Suppressor macrophage treated with lipopolysaccharide for 1 hour (primary cell): ENCODE measurements around the gene NLGN3.
"Not testable (repeated sequence)": the region's sequence is repeated elsewhere in the genome, so short reads cannot be mapped to it uniquely, and the experiment has no call there.

ENCODE experiments used
- DNase-seq, 3 donors: peaks; one replicate each; pipeline ENCODE4 v3.0.0-alpha.2; 2020 to 2022

NLGN3 gene

GRCh38 chrX:71170660-71171059, 26.0 kb downstream of the NLGN3 start:
- no peak for DNase-seq

GRCh38 chrX:71171110-71171801, 26.6 kb downstream of the NLGN3 start:
- DNase-seq = no peak

- DNase-seq = no peak
Measured at GRCh38 chrX:71173440-71173839, 28.8 kb downstream of the NLGN3 start.

- DNase-seq = no peak
Measured at GRCh38 chrX:71174795-71175194, 30.2 kb downstream of the NLGN3 start.

GRCh38 chrX:71175531-71175930, 30.9 kb downstream of the NLGN3 start:
- no peak for DNase-seq

- DNase-seq = no peak
Measured at GRCh38 chrX:71177327-71177726, 32.7 kb downstream of the NLGN3 start.

- DNase-seq = peak; percentile 63 to 73 (median 66)
Measured at GRCh38 chrX:71178908-71179307, 34.3 kb downstream of the NLGN3 start.

- DNase-seq = not testable (repeated sequence)
Measured at GRCh38 chrX:71180579-71181265, 36.1 kb downstream of the NLGN3 start.

- peak in 1 of 3 donors; percentile 9 for DNase-seq
Measured at GRCh38 chrX:71181558-71181909, 36.9 kb downstream of the NLGN3 start.

GRCh38 chrX:71181910-71182799, 37.5 kb downstream of the NLGN3 start:
- peak; percentile 91 to 94 (median 94) for DNase-seq

GRCh38 chrX:71182871-71183270, 38.2 kb downstream of the NLGN3 start:
- DNase-seq = no peak

- no peak for DNase-seq
Measured at GRCh38 chrX:71183341-71183740, 38.7 kb downstream of the NLGN3 start.

- DNase-seq = no peak
Measured at GRCh38 chrX:71184092-71184491, 39.5 kb downstream of the NLGN3 start.

GRCh38 chrX:71184803-71185495, 40.3 kb downstream of the NLGN3 start:
- DNase-seq = no peak

- no peak for DNase-seq
Measured at GRCh38 chrX:71191248-71191647, 46.6 kb downstream of the NLGN3 start.

GRCh38 chrX:71195964-71196649, 51.5 kb downstream of the NLGN3 start:
- DNase-seq = peak in 1 of 3 donors; percentile 4

GRCh38 chrX:71198066-71198465, 53.4 kb downstream of the NLGN3 start:
- DNase-seq = peak; percentile 45 to 63 (median 62)

- DNase-seq = no peak
Measured at GRCh38 chrX:71199252-71200008, 54.8 kb downstream of the NLGN3 start.

GRCh38 chrX:71210816-71211215, 66.2 kb downstream of the NLGN3 start:
- no peak for DNase-seq

GRCh38 chrX:71212536-71212935, 67.9 kb downstream of the NLGN3 start:
- DNase-seq = no peak

- DNase-seq = no peak
Measured at GRCh38 chrX:71214152-71214551, 69.5 kb downstream of the NLGN3 start.
